ENCODE measurements around the gene PLCD1.
"Not testable (repeated sequence)": the region's sequence is repeated elsewhere in the genome, so short reads cannot be mapped to it uniquely, and the experiment has no call there.

The PLCD1 gene

DNA sequence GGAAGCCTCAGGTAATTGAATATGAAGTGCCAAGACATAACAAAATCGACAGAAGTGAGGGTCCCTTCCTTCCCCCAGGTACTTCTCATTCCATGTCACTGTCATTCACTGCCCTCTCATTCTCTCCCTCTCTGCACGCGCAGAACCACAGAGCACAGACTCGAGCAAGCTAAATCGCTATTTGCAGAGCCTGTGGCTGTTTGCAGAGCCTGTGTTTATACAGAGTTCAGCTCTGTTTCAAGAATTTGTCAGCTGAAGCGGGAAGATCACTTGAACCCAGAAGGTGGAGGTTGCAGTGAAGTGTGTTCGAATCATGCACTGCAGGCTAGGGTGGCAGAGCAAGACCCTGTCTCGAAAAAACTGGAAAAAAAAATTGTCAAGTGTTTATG is 36.4 kb downstream of the PLCD1 start:
- peaks cover 35% of the 10 kb centered on the region for H3K36me3 Mint-ChIP-seq (ENCODE audit: low read depth)
- H3K4me1 Mint-ChIP-seq (ENCODE audit: low read depth) = peaks cover 46% of the 10 kb centered on the region
- peak; percentile 27 for DNase-seq
- H3K27me3 Mint-ChIP-seq = no peaks in the 10 kb centered on the region
- peak overlapping the region; percentile 97 for H3K27ac Mint-ChIP-seq
- peak overlapping the region; percentile 93 for H3K4me3 Mint-ChIP-seq
- no peaks in the 10 kb centered on the region for H3K9me3 Mint-ChIP-seq

DNA sequence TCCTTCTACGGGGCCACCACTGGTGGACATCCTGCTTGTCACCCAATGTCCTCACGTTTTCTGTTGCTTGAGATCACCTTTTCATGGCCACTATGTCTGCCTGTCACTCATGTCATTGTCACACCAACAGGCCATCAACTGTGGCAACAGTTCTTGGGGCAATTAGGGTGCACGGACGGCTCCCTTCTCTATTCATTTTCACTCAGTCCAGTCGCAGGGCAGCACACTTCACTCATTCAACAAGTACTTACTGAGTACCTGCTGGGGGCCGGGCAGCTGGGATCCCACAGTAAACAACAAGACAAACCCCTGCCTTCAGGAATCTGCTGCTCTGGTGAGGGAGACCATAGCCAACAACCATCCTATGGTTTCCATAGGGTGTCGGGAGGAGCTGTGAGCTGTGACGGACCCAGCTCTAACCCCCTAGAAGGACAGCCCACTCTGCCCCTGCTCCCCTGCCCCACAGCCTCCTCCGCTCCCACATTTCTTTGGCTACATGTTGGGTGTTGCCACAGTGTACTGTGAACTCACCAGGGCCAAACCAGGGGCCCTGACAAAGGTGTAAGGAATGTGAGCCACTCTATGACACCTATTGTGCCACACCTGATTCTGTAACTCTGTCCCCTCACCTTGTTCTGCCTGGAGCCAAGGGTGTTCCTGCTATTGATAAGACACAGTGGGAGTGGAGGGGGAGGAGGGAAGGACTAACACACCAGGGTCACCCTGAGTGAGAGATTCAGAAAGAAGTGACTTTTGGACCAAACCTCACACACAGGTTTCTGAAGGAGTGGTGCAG is 37.0 kb downstream of the PLCD1 start:
- Mint-ChIP-seq H3K36me3 (ENCODE audit: low read depth) (peaks cover 30% of the 10 kb centered on the region), H3K27ac (peak overlapping the region; percentile 27), H3K4me3 (no peak overlapping the region), H3K27me3 (no peaks in the 10 kb centered on the region), H3K4me1 (ENCODE audit: low read depth) (peaks cover 43% of the 10 kb centered on the region), H3K9me3 (no peaks in the 10 kb centered on the region)
- DNase-seq = peak; percentile 20

DNA sequence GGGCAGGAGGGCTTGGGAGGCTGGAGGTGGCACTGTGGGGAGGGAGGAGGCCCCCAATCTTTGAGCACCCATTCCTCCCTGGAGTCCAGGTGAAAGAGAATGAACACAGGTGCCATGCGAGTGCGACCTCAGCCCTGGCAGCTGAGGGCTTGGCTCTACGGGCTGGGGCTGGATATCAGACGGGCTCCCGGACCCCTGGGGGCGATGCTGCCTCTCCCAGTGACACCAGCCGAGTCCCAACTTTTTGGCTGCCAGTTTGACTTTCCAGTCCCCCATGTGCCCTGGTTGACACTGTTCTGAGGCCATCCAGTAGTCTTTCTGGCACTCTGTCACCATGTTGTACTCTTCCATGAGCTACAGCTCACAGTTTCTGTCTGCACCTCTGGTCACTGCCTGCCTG is 37.6 kb downstream of the PLCD1 start:
- no peak overlapping the region for H3K27ac Mint-ChIP-seq
- peaks cover 37% of the 10 kb centered on the region for H3K4me1 Mint-ChIP-seq (ENCODE audit: low read depth)
- peak; percentile 20 for DNase-seq
- peaks cover 23% of the 10 kb centered on the region for H3K36me3 Mint-ChIP-seq (ENCODE audit: low read depth)
- no peaks in the 10 kb centered on the region for H3K27me3 Mint-ChIP-seq
- H3K9me3 Mint-ChIP-seq = no peaks in the 10 kb centered on the region
- no peak overlapping the region for H3K4me3 Mint-ChIP-seq

DNA sequence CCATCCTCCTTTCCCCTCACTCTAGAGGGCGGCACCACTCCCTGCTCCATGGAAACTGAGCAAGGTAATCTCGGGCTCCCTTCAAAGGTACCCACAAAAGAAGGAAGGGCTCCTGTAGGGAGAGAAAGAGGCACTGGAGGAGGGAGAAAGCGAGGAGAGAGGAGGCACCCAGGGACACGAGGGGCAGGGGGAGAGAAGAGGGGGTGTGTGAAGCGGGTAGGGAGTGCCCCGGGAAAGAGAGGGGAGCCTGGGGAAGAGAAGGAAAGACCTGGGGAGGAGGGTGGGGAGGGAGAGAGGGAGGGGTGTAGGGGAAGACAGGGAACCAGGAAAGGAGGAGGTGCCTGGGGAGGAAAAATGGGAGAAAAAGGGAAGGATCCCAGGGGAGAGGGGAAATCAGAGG is 38.3 kb downstream of the PLCD1 start:
- Mint-ChIP-seq H3K36me3 (ENCODE audit: low read depth) (peaks cover 16% of the 10 kb centered on the region), H3K27ac (no peak overlapping the region), H3K4me1 (ENCODE audit: low read depth) (peaks cover 30% of the 10 kb centered on the region), H3K4me3 (no peak overlapping the region), H3K9me3 (no peaks in the 10 kb centered on the region), H3K27me3 (no peaks in the 10 kb centered on the region)
- DNase-seq = no peak

DNA sequence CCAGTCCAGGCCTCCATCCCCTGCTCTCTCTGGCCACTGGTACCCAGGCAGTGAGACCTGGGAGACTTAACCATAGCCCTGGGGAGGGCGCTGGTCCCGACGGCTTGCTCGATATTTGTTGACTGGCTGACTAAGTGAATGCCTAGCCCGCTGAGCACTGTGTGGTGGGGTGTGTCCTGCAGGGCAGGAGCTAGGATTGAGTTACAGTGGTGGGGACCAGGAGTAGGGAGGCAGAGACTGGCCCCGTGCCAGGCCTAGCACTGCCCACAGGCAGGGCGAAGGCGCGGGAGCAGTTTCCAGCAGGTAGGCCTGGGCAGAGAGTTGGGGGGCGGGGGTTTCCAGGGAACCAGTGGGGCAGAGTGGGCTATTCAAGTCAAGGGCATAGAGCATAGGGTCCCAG is 38.9 kb downstream of the PLCD1 start, which contains the start of gene VILL:
Gene VILL (plus strand): TSS at position 260 of the 400 bp plus-strand sequence. CDS start 2,887 bp downstream, outside the sequence.
- no peak for DNase-seq
- Mint-ChIP-seq H3K27me3 (no peaks in the 10 kb centered on the region), H3K4me1 (ENCODE audit: low read depth) (peaks cover 24% of the 10 kb centered on the region), H3K27ac (no peak within 1 kb of the TSS), H3K36me3 (ENCODE audit: low read depth) (peaks cover 10% of the 10 kb centered on the region), H3K4me3 (no peak within 1 kb of the TSS), H3K9me3 (no peaks in the 10 kb centered on the region)

DNA sequence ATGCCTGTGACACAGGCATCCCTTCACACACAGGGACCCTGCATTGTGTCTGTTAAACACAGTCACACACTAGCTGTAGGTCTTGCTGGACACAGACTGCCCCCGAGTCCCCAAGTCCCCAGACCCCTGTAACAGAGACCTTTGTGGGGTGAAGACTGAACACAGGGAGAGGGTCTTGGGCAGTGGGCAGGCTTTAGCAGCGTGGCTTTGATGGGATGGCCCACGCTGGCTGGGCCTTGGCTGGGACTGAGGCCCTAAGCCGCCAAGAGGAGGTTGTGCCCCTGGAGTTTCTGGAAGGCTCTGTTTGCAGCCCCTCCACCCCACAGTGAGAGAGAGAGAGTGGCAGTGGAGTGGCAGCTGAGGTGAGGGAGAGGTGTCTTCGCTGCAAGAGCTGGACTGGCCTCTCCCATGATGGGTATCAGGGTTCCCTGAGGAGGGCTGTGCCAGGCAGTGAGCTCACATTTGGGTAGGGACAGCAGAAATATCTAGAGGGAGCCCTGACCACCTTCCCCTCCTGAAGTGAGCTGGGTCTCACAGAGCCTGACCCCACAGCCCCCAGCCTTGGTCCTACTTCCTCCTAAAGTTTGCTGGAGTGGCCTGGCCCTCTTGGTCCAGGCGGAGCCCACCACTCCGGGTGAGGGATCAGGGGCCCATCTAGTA is 39.5 kb downstream of the PLCD1 start:
- no peak overlapping the region for H3K4me3 Mint-ChIP-seq
- H3K27ac Mint-ChIP-seq = no peak overlapping the region
- H3K27me3 Mint-ChIP-seq = no peaks in the 10 kb centered on the region
- H3K36me3 Mint-ChIP-seq (ENCODE audit: low read depth) = peaks cover 8% of the 10 kb centered on the region
- no peaks in the 10 kb centered on the region for H3K9me3 Mint-ChIP-seq
- no peak for DNase-seq
- peaks cover 18% of the 10 kb centered on the region for H3K4me1 Mint-ChIP-seq (ENCODE audit: low read depth)

DNA sequence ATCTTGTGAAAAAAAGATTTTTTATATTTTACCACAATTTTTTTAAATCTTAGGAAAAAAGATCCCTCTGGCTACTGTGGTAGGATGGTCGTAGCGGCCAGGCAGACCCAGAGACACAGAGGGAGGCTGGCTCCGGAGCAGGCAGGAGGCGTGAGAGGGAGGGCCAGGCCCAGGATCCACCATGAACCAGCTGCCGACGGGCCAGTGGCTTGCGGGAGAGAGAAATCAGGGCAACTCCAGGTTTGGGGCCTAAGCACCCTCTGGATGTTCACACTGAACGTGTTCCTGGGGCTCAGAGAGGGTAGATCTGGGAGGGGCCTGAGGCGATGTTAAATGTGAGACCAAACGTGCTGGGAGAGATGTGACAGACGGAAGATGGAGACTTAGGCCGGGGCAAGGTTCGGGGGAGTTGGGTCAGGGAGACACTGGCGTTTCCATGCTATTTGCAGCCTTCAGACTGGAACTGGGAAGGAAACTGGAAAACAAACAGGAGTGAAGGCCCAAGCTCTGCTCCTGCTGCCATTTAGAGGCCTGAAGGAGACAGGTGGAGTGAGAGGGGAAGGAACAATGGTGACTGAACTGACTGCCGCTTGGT is 40.4 kb downstream of the PLCD1 start:
- H3K4me3 Mint-ChIP-seq = no peak overlapping the region
- H3K27me3 Mint-ChIP-seq = no peaks in the 10 kb centered on the region
- H3K4me1 Mint-ChIP-seq (ENCODE audit: low read depth) = peaks cover 10% of the 10 kb centered on the region
- H3K9me3 Mint-ChIP-seq = no peaks in the 10 kb centered on the region
- no peak for DNase-seq
- H3K27ac Mint-ChIP-seq = no peak overlapping the region
- peaks cover under 1% of the 10 kb centered on the region for H3K36me3 Mint-ChIP-seq (ENCODE audit: low read depth)

DNA sequence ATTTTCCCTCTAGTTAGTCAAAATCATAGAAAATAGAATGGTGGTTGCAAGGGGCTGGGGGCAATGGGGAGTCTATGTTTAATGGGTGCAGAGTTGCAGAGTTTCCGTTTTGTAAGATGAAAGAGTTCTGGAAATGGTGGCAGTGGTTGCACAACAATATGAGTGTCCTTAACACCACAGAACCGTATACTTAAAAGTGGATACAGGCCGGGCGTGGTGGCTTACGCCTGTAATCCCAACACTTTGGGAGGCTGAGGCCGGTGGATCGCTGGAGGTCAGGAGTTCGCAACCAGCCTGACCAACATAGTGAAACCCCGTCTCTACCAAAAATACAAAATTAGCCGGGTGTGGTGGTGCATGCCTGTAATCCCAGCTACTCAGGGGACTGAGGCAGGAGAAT is 41.1 kb downstream of the PLCD1 start:
- H3K4me3 Mint-ChIP-seq; H3K4me1 Mint-ChIP-seq (ENCODE audit: low read depth); DNase-seq; H3K9me3 Mint-ChIP-seq; H3K27ac Mint-ChIP-seq; H3K36me3 Mint-ChIP-seq (ENCODE audit: low read depth); H3K27me3 Mint-ChIP-seq: not testable (repeated sequence)

DNA sequence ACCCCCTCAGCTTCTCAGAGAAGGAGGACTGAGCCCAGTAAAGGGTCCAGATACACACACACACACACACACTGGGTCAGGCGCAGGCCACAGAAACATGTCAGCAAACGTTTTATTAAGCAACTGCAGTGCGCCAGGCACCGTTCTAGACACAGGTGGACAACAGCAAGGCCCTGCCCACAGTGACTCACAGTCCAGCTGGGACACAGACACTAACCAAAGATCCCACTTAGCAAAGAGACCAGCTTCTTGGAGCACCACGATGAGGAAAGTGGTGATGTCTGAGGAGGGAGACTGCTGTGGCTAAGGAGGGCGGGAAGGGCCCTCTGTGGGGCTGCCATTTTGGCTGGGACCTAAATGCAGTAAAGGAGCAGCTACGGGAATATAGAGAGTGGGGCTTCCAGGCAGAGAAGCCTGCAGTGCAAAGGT is 41.7 kb downstream of the PLCD1 start:
- no peak overlapping the region for H3K4me3 Mint-ChIP-seq
- DNase-seq = no peak
- H3K9me3 Mint-ChIP-seq = no peaks in the 10 kb centered on the region
- no peaks in the 10 kb centered on the region for H3K4me1 Mint-ChIP-seq (ENCODE audit: low read depth)
- no peaks in the 10 kb centered on the region for H3K36me3 Mint-ChIP-seq (ENCODE audit: low read depth)
- no peaks in the 10 kb centered on the region for H3K27me3 Mint-ChIP-seq
- H3K27ac Mint-ChIP-seq = no peak overlapping the region

DNA sequence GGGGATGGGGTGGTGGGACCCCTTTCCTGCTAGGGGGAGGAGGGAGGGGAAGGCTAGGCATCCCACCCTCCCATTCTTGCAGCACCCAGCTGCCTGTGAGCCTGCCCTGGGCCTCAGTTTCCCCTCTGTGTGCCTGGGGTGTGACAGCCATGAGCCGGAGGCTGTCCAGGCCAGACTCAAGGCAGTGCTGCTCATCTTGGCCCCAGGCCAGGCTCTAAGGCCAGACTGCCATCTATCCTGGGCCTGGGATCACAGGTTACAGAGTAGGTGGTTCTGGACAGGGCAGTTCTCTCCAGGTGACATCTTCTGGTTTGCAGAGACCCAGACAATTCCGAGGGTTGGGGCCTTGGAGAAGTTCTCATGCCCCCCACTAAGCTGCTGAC is 42.1 kb downstream of the PLCD1 start:
- Mint-ChIP-seq H3K9me3 (no peaks in the 10 kb centered on the region), H3K4me3 (no peak overlapping the region), H3K27me3 (no peaks in the 10 kb centered on the region), H3K27ac (no peak overlapping the region), H3K4me1 (ENCODE audit: low read depth) (no peaks in the 10 kb centered on the region), H3K36me3 (ENCODE audit: low read depth) (no peaks in the 10 kb centered on the region)
- DNase-seq = no peak

DNA sequence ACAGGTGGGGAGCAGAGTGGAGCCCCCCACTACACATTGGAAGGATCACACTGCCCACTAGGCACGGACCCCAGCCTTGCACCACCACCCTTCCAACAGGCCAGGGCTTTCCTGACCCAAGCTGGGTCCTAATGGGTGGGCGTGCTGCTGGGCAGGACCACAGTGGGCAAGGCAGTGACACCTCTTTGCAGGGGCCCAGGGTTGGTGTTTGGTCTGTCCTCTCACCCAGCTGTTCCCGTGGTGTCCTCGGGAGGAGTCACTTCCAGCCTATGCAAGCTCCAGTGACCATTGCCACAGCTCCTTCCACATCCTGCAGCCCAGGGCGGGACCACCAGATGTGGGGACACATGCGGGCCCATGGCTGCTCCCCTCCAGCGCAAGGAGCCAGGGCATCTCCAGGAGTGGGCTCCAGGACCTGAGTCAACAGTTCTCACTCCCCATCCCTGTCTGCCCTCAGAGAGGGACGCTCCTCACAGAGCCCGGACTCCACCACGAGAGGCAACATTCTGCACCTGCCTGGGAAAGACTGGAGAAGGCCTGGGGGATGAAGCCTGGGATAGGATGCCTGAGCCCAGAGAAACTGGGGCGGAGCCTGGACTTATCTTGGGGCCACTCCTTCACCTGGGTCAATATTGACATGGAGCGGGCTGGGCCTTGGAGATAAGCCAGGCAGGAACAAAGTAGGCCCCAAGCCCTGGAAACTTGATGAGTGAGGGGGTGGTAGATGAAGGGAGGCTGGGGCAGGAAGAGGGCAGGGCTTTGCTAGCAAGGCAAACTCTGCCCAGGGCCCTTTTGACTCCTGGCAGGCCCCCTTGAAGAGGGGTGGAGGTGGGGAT is 42.7 kb downstream of the PLCD1 start:
- H3K36me3 Mint-ChIP-seq (ENCODE audit: low read depth) = no peaks in the 10 kb centered on the region
- H3K4me1 Mint-ChIP-seq (ENCODE audit: low read depth) = no peaks in the 10 kb centered on the region
- no peak overlapping the region for H3K4me3 Mint-ChIP-seq
- H3K27me3 Mint-ChIP-seq = no peaks in the 10 kb centered on the region
- DNase-seq = no peak
- H3K9me3 Mint-ChIP-seq = no peaks in the 10 kb centered on the region
- H3K27ac Mint-ChIP-seq = no peak overlapping the region

DNA sequence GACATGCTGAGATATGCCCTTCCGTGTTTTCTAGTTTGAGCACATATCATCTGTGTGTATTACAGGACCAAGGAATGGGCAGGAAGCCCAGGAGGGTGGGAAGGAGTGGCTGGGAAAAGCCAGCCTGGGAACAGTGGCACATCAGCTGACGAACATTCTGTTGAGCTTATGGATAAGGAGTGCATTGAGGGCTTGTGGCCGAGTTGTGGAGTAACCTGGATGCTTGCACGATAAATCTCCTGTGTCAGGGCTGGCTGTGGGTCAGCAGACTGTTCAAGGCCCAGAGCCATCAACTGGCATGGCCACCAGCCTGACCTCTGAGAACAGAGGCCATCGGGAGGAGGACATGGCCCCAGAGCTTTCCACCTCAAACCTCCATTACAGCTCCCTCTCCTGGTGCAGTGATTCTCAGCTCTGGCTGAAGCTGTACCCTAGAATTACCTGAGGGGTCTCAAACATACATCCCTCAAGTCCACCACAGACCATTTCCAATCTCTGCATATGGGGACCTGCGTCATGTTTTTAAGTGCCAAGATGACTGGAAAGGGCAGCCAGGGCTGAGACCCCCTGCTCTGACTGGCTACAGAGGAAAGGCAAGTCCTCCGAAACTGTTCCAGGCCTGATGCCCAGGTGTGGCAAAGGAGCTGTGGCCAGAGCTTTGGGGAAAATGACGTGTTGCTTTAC is 43.7 kb downstream of the PLCD1 start:
- Mint-ChIP-seq H3K27ac (no peak overlapping the region), H3K27me3 (no peaks in the 10 kb centered on the region), H3K9me3 (no peaks in the 10 kb centered on the region), H3K4me3 (no peak overlapping the region), H3K36me3 (ENCODE audit: low read depth) (no peaks in the 10 kb centered on the region), H3K4me1 (ENCODE audit: low read depth) (no peaks in the 10 kb centered on the region)
- DNase-seq = no peak

DNA sequence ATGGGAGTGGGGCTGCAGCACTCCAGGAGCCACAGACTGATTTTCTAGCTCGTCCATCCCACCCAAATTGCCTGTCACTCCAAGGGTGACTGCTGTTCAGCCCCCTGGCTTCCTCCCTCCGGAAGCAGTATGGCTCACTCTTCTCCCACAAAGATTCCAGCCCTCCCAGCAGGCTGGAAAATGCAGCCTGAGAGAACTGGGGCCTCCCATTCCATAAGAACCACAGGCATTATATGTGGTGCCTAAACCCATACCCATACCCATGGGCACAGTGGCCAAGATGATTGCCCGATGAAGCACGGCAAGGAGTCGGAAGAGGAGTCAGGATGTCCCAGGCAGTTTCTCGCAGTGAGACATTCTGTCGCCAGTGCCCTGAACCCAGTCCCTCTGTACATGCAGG is 44.8 kb downstream of the PLCD1 start:
- Mint-ChIP-seq H3K9me3 (no peaks in the 10 kb centered on the region), H3K27ac (no peak overlapping the region), H3K4me1 (ENCODE audit: low read depth) (no peaks in the 10 kb centered on the region), H3K4me3 (no peak overlapping the region), H3K36me3 (ENCODE audit: low read depth) (no peaks in the 10 kb centered on the region), H3K27me3 (no peaks in the 10 kb centered on the region)
- no peak for DNase-seq

DNA sequence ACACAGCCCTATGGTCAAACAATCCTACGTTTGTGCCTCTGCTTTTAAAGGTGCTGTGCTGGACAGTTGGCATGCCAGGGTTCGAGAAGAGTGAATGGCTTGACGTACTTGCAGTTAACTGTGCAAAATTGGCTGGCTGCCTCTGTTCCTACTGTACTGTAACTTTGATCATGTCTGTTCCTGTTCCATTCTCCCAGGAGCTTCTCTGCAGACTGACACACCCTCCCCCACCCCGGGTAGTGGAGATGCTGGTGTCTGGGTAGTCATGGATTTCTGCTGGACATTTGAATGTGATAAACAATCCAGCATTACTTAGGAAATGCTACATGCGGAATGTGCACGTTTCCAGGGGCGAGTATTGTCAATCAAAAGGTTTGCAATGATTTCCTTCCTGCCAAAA is 45.4 kb downstream of the PLCD1 start:
- Mint-ChIP-seq H3K4me1 (ENCODE audit: low read depth) (no peaks in the 10 kb centered on the region), H3K27ac (no peak overlapping the region), H3K4me3 (no peak overlapping the region), H3K36me3 (ENCODE audit: low read depth) (no peaks in the 10 kb centered on the region), H3K27me3 (no peaks in the 10 kb centered on the region), H3K9me3 (no peaks in the 10 kb centered on the region)
- DNase-seq = no peak

All from activated T-cell treated with anti-CD3 and anti-CD28 coated beads, Interleukin-2, amount 50 U/mL, for 24 hours (primary cell).